ENCODE results near the gene PGAP3.

The PGAP3 gene

DNA sequence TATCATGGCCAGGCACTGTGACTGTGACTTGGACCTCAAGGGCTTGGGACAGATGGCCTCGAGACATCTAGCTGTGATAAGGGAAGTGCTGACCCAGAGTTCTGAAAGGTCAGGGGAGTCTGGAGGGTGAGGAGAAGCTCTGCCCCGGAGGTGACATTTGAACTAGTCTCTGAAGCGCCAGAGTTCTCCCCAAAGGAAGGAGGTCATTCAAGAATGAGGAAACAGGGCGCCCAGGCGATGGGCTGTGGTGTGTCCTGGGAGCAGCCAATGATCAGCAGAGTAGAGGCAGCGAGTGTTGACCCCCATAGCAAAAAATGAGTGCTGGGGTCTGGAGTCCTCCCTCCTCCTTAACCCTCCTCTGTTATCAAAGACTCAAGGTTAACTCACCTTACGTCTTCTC, 46.0 kb downstream of the PGAP3 start:
- no peak overlapping the region for H3K27ac ChIP-seq (ENCODE audit: low read depth, low read length)
- peaks cover 13% of the 10 kb centered on the region for H3K79me2 ChIP-seq (ENCODE audit: control insufficient read depth, insufficient read depth, low read length)
- H3K23ac ChIP-seq (ENCODE audit: low read length) = no peak overlapping the region
- H3K4me3 ChIP-seq (ENCODE audit: low read length) = no peak overlapping the region
- H3K36me3 ChIP-seq (ENCODE audit: control insufficient read depth, insufficient read depth, low read length) = no peaks in the 10 kb centered on the region
- no peak overlapping the region for H4K5ac ChIP-seq (ENCODE audit: low read length)
- no peak overlapping the region for H2BK15ac ChIP-seq (replicated peaks; ENCODE audit: low read depth)
- no peak overlapping the region for H4K8ac ChIP-seq (ENCODE audit: low read depth, low read length)
- DNase-seq = no peak
- H3K4me2 ChIP-seq (ENCODE audit: low read length) = no peak overlapping the region
- H3K18ac ChIP-seq (ENCODE audit: low read length) = no peak overlapping the region
- H3K9ac ChIP-seq (ENCODE audit: low read length) = no peak overlapping the region
- peaks cover 13% of the 10 kb centered on the region for H3K4me1 ChIP-seq (ENCODE audit: control insufficient read depth, low read depth, low read length)
- no peaks in the 10 kb centered on the region for H3K27me3 ChIP-seq (ENCODE audit: insufficient read depth, low read length, poor library complexity)
- H3K79me1 ChIP-seq (ENCODE audit: low read length) = peaks cover 38% of the 10 kb centered on the region
- H3K4ac ChIP-seq (ENCODE audit: low read depth, low read length) = no peak overlapping the region
- no peak overlapping the region for H2AK5ac ChIP-seq (ENCODE audit: low read length)
- no peak overlapping the region for H2BK120ac ChIP-seq (ENCODE audit: low read depth, low read length)
- no peak overlapping the region for H3K56ac ChIP-seq (ENCODE audit: low read length)
- no peak overlapping the region for H2BK5ac ChIP-seq (ENCODE audit: low read length)
- whole genome bisulfite sequencing (ENCODE audit: extremely low coverage, insufficient coverage, low lambda C conversion rate) = no CpG with 5 or more reads among the region's 7 CpGs

DNA sequence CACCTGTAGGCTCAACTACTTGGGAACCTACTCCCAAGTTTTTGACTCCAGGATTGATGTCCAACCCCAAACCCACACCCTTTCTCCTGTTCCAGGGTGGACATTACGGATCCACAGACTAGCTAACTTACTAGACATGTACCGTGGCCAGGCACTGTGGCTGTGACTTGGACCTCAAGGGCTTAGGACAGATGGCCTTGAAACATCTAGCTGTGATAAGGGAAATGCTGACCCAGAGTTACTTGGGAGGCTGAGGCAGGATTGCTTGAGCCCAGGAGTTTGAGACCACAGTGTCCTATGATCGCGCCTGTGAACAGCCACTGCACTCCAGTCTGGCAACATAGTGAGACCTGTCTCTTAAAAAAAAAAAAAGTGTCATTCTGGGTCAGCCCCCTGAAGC, 46.8 kb downstream of the PGAP3 start:
- H3K56ac ChIP-seq (ENCODE audit: low read length) = no peak overlapping the region
- no peak overlapping the region for H3K18ac ChIP-seq (ENCODE audit: low read length)
- no peak overlapping the region for H4K5ac ChIP-seq (ENCODE audit: low read length)
- H3K23ac ChIP-seq (ENCODE audit: low read length) = no peak overlapping the region
- WGBS (ENCODE audit: extremely low coverage, insufficient coverage, low lambda C conversion rate) = no CpG with 5 or more reads among the region's 4 CpGs
- H3K4me2 ChIP-seq (ENCODE audit: low read length) = no peak overlapping the region
- peaks cover 16% of the 10 kb centered on the region for H3K4me1 ChIP-seq (ENCODE audit: control insufficient read depth, low read depth, low read length)
- no peak overlapping the region for H3K9ac ChIP-seq (ENCODE audit: low read length)
- no peak overlapping the region for H3K27ac ChIP-seq (ENCODE audit: low read depth, low read length)
- H2BK5ac ChIP-seq (ENCODE audit: low read length) = no peak overlapping the region
- no peak overlapping the region for H2BK15ac ChIP-seq (replicated peaks; ENCODE audit: low read depth)
- peaks cover 13% of the 10 kb centered on the region for H3K79me2 ChIP-seq (ENCODE audit: control insufficient read depth, insufficient read depth, low read length)
- DNase-seq = no peak
- H2AK5ac ChIP-seq (ENCODE audit: low read length) = no peak overlapping the region
- H3K36me3 ChIP-seq (ENCODE audit: control insufficient read depth, insufficient read depth, low read length) = no peaks in the 10 kb centered on the region
- H4K8ac ChIP-seq (ENCODE audit: low read depth, low read length) = no peak overlapping the region
- no peak overlapping the region for H3K4me3 ChIP-seq (ENCODE audit: low read length)
- H3K79me1 ChIP-seq (ENCODE audit: low read length) = peaks cover 38% of the 10 kb centered on the region
- H3K27me3 ChIP-seq (ENCODE audit: insufficient read depth, low read length, poor library complexity) = no peaks in the 10 kb centered on the region
- H2BK120ac ChIP-seq (ENCODE audit: low read depth, low read length) = no peak overlapping the region
- H3K4ac ChIP-seq (ENCODE audit: low read depth, low read length) = no peak overlapping the region

DNA sequence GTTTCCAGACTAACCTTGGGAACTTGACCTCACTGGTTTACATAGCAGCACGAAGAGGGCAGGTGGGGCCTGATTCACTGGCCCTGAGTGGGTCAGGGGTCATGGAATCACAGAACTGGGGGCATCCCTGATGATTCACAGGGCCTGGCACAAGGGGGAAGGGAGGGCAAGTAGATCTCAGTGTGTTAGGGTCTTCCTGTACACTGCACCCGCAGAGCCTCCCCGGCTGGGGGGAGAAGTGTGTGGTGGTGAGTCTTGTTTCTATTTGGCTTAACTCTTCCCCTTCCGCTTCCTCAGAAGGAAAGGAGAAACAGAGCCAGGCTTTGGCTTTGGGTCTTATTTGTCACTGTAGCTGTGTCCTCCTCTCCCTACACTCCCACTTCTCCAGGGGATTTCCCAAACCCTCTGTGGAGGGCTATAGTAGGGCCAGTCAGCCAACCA, 47.2 kb downstream of the PGAP3 start:
- no CpG with 5 or more reads among the region's 4 CpGs for WGBS (ENCODE audit: extremely low coverage, insufficient coverage, low lambda C conversion rate)

DNA sequence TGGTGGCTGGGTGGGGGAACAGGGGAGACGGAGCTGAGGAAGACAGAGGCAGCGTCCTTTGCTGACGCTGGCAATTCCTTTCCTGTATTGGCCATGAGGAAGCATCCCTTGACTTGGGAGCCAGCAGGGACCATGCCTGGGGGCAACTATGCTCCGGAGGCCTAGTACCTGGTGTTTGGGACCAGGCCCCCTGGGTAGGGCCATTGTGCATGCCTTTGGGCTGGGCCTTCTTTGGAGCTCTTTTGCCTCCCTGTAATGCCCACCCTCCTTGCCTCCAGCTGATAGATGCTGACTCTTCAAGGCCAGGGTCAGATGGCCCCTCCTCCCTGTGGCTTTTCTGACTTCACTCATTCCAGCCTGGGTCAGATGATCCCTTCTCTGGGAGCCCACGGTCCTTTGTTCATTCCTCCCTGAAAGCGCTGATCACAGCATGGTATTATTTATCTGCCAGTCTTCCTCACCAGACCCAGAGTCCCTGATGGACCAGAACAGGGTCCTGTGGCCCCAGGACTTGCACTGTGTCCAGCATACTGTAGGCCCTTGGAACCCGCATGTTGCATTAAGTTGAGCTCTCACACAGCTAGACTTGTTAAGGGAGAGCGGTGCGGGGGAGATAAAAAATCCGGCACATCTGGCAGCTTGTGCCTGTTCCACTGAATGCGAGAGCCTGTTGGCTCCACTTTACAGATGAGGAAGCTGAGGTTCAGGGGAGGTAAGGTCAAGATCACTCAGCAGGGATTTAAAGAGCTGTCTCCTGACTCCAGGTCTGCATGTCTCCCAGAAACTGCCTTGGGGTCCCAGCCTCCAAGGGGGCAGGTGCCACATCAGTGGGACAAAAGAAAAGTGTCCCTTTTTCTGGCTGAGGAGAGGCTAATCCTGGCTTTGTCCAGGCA, 48.0 kb downstream of the PGAP3 start:
- Histone ChIP-seq H3K4me3 (ENCODE audit: low read length) (no peak overlapping the region), H3K4me2 (ENCODE audit: low read length) (no peak overlapping the region), H2AK5ac (ENCODE audit: low read length) (no peak overlapping the region), H3K56ac (ENCODE audit: low read length) (no peak overlapping the region), H2BK5ac (ENCODE audit: low read length) (no peak overlapping the region), H4K5ac (ENCODE audit: low read length) (no peak overlapping the region), H3K79me2 (ENCODE audit: control insufficient read depth, insufficient read depth, low read length) (peaks cover 13% of the 10 kb centered on the region), H2BK120ac (ENCODE audit: low read depth, low read length) (no peak overlapping the region), H3K4ac (ENCODE audit: low read depth, low read length) (no peak overlapping the region), H3K23ac (ENCODE audit: low read length) (no peak overlapping the region), H3K27me3 (ENCODE audit: insufficient read depth, low read length, poor library complexity) (no peaks in the 10 kb centered on the region), H3K79me1 (ENCODE audit: low read length) (peaks cover 38% of the 10 kb centered on the region), H2BK15ac (replicated peaks; ENCODE audit: low read depth) (no peak overlapping the region), H3K4me1 (ENCODE audit: control insufficient read depth, low read depth, low read length) (peaks cover 16% of the 10 kb centered on the region), H3K9ac (ENCODE audit: low read length) (no peak overlapping the region), H3K18ac (ENCODE audit: low read length) (no peak overlapping the region), H3K27ac (ENCODE audit: low read depth, low read length) (no peak overlapping the region), H3K36me3 (ENCODE audit: control insufficient read depth, insufficient read depth, low read length) (no peaks in the 10 kb centered on the region), H4K8ac (ENCODE audit: low read depth, low read length) (no peak overlapping the region)
- no CpG with 5 or more reads among the region's 11 CpGs for WGBS (ENCODE audit: extremely low coverage, insufficient coverage, low lambda C conversion rate)
- no peak for DNase-seq

More for the DNA sequence above, 47.2 kb downstream of the PGAP3 start:
- no peak overlapping the region for H3K9ac ChIP-seq (ENCODE audit: low read length)
- no peak overlapping the region for H3K27ac ChIP-seq (ENCODE audit: low read depth, low read length)
- no peak overlapping the region for H3K56ac ChIP-seq (ENCODE audit: low read length)
- H2AK5ac ChIP-seq (ENCODE audit: low read length) = no peak overlapping the region
- H3K79me1 ChIP-seq (ENCODE audit: low read length) = peaks cover 38% of the 10 kb centered on the region
- no peaks in the 10 kb centered on the region for H3K27me3 ChIP-seq (ENCODE audit: insufficient read depth, low read length, poor library complexity)
- H3K4ac ChIP-seq (ENCODE audit: low read depth, low read length) = no peak overlapping the region
- DNase-seq = no peak
- no peak overlapping the region for H2BK120ac ChIP-seq (ENCODE audit: low read depth, low read length)
- H4K5ac ChIP-seq (ENCODE audit: low read length) = no peak overlapping the region
- H3K18ac ChIP-seq (ENCODE audit: low read length) = no peak overlapping the region
- H3K79me2 ChIP-seq (ENCODE audit: control insufficient read depth, insufficient read depth, low read length) = peaks cover 13% of the 10 kb centered on the region
- H2BK15ac ChIP-seq (replicated peaks; ENCODE audit: low read depth) = no peak overlapping the region
- H3K4me3 ChIP-seq (ENCODE audit: low read length) = no peak overlapping the region
- no peak overlapping the region for H3K4me2 ChIP-seq (ENCODE audit: low read length)
- no peaks in the 10 kb centered on the region for H3K36me3 ChIP-seq (ENCODE audit: control insufficient read depth, insufficient read depth, low read length)
- no peak overlapping the region for H4K8ac ChIP-seq (ENCODE audit: low read depth, low read length)
- H3K4me1 ChIP-seq (ENCODE audit: control insufficient read depth, low read depth, low read length) = peaks cover 16% of the 10 kb centered on the region
- no peak overlapping the region for H2BK5ac ChIP-seq (ENCODE audit: low read length)
- H3K23ac ChIP-seq (ENCODE audit: low read length) = no peak overlapping the region

DNA sequence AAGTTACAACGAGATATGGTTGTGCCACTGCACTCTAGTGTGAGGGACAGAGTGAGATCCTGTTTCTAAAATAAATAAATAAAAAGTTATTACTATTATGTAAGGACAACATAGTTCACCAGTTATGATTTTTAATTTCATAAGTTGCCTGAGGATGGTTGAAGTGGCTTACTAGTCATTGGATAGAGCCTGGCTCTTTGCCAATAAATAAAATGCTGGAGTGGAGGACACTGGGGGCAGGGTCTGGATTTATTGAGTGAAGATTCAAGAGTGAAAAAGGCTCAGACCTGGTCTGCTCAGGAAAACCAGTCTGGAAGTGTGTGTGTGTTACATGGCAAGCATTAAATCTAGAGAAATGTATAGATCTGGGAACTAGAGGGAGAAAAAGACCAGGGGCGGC, 48.8 kb downstream of the PGAP3 start:
- Histone ChIP-seq H3K79me1 (ENCODE audit: low read length) (peaks cover 38% of the 10 kb centered on the region), H2AK5ac (ENCODE audit: low read length) (no peak overlapping the region), H2BK120ac (ENCODE audit: low read depth, low read length) (no peak overlapping the region), H3K4me2 (ENCODE audit: low read length) (no peak overlapping the region), H3K4me1 (ENCODE audit: control insufficient read depth, low read depth, low read length) (peaks cover 17% of the 10 kb centered on the region), H3K27ac (ENCODE audit: low read depth, low read length) (no peak overlapping the region), H3K56ac (ENCODE audit: low read length) (no peak overlapping the region), H2BK15ac (replicated peaks; ENCODE audit: low read depth) (no peak overlapping the region), H3K4ac (ENCODE audit: low read depth, low read length) (no peak overlapping the region), H3K23ac (ENCODE audit: low read length) (no peak overlapping the region), H3K27me3 (ENCODE audit: insufficient read depth, low read length, poor library complexity) (no peaks in the 10 kb centered on the region), H3K4me3 (ENCODE audit: low read length) (no peak overlapping the region), H4K5ac (ENCODE audit: low read length) (no peak overlapping the region), H3K79me2 (ENCODE audit: control insufficient read depth, insufficient read depth, low read length) (peaks cover 13% of the 10 kb centered on the region), H3K18ac (ENCODE audit: low read length) (no peak overlapping the region), H3K9ac (ENCODE audit: low read length) (no peak overlapping the region), H2BK5ac (ENCODE audit: low read length) (no peak overlapping the region), H3K36me3 (ENCODE audit: control insufficient read depth, insufficient read depth, low read length) (no peaks in the 10 kb centered on the region), H4K8ac (ENCODE audit: low read depth, low read length) (no peak overlapping the region)
- WGBS (ENCODE audit: extremely low coverage, insufficient coverage, low lambda C conversion rate) = no CpG with 5 or more reads among the region's 2 CpGs
- no peak for DNase-seq
